AG20443 (cell line): Measurements from ENCODE around the gene GPR161.

Experiments used
- DNase-seq: peaks from one replicate; pipeline ENCODE4 v3.0.0; 2012; ENCODE audit warnings: low spot score, mixed read lengths

Gene GPR161

DNA sequence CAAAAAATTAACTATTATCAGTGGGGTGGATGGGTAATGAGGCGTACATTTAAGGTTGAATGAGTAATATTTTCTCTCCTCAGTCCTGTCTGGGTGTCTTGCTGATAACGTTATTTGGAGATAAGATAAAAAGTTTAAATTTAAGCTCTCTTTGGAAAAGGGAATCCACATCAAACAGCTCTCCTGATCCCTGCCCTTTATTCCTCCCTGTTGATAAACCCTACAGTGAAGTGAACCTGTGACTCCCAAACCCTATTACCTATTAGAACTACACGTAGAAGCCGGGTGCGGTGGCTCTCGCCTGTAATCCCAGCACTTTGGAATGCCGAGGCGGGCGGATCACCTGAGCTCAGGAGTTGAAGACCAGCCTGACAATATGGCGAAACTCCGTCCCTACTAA is 9.9 kb upstream of the GPR161 start:
- DNase-seq, result no peak

DNA sequence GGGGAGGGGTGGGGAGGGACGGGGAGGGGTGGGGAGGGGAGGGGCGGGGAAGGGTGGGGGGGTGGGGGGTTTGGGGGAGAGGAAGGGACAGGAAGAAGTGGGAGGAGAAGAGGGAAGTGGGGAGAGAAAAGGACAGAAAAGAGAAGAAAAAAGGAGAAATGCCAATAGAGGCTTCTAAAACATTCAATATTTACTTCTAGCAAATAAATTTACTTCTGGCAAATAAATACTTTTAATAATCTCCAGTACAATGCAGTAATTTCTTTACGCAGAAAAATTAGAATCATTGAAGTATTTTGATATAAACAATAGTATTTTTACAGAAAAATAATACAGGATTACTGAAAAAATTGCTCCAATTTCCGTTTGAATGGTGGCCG is 9.4 kb upstream of the GPR161 start:
- DNase-seq, result no peak

DNA sequence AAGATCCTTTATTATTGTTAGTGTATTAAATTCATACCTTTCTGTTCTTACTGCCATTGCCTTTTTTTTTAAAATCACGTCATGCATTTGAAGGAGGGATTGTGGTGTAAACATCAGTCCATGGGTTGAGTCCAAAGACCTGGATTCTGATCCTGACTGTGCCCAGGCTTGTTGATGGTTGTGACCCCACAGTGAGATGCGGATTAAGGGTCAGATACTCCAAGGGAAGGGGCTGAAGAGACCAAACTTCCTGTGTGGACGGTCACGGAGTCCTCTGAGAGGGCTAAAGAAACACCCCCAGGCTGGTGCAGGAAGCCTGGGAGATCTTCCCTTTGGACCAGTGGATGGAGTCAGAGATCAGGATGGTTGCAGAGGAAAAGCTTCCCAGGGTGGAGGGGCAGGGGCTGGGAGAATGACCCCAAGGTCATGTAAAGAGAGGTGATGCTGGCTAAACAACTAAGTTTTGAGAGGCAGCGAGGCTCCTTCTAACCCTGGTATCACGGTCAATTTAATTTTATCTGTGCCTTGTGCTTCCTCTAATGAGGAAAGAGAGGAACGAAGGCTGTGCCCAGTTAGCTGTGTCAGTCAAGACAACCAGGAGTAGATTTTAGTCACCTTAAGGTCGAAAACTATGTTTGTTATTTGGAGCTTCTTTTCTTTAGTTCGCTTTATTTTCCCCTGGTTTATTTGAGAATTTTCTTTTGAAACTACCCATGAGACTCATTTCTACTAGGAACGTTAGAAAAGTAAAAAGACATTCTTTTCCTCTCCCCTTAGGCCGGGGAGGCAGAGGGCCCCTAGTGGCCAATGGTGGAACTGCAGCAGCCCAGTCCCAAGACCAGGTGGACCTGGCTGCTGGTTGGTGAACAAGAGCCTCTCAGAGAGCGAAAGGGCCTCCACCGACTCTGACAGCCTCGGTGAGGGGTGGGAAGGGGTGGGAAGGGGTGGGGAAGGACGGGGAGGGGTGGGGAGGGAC is 8.7 kb upstream of the GPR161 start:
- DNase-seq, result peak; percentile 93

DNA sequence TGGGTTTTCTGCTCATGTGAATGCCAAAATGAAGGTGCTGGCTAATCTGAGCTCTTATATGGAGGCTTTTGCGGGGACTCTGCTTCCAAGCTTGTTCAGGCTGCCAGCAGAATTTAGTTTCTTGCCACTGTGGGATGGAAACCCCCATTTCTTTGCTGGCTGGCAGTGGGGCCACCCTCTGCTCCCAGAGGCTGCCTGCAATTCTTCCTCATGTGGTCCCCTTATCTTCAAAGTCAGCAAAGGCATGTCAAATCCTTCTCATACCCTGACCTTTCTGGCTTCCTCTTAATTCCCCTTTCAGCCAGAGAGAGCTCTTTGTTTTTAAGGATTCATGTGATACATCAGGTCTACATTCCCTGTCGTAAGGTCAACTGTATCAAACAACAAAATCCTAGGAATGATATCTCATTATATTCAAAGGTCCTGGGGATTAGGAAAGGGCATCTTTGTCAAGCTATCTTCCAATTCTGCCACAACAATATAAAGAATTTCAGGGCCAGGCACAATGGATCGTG is 5.2 kb upstream of the GPR161 start:
- no peak for DNase-seq

DNA sequence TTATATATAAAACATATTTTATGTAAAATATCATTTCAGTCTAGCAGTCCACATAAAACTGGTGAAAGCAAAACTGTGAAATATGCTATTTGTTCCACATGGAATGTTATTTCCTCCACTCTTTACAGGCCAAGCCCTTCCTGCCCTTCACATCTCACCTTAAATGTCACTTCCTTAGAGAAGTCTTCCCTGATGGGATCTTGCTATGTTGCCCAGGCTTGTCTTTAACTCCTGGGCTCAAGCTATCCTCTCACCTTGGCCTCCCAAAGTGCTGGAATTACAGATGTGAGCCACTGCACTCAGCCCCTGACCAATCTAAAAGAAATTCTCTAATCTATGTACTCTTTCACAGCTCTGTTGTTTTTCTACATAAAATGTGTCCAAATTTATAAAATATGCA is 2.3 kb upstream of the GPR161 start:
- DNase-seq, result no peak

DNA sequence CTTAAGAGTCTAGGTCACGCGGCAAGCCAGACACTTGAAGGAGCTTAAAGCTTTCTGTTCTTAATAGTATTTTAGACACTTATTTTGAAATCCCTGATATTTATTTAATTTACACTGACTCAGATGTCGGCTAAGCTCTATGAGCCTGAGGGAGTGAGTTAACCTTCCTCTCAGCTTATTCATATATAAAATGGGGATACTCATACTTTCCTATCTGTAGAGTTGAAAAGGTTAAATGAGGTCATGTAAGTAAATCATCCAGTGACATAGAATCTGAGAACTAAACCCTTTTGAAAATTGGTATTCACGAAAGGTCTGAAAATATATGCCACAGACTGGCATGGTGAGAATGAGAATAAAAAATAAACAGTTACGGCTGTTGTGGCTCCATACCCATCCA is 1.4 kb upstream of the GPR161 start:
- DNase-seq, result no peak

DNA sequence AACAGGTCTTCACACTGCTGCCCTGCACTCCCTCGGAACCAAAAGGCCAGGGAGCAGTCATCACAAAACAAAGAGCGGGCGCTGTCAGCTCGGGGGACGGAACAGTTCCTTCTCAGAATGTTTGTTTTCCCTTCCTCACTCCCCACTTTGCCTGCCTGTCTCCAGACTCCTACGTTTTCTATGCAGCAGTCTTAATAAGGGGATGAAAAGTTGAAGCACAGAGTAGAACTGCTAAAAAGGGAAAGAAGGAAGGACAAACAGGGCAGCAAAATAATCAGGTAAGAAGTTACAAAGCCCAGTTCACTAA is 738 bp upstream of the GPR161 start:
- DNase-seq, result no peak

DNA sequence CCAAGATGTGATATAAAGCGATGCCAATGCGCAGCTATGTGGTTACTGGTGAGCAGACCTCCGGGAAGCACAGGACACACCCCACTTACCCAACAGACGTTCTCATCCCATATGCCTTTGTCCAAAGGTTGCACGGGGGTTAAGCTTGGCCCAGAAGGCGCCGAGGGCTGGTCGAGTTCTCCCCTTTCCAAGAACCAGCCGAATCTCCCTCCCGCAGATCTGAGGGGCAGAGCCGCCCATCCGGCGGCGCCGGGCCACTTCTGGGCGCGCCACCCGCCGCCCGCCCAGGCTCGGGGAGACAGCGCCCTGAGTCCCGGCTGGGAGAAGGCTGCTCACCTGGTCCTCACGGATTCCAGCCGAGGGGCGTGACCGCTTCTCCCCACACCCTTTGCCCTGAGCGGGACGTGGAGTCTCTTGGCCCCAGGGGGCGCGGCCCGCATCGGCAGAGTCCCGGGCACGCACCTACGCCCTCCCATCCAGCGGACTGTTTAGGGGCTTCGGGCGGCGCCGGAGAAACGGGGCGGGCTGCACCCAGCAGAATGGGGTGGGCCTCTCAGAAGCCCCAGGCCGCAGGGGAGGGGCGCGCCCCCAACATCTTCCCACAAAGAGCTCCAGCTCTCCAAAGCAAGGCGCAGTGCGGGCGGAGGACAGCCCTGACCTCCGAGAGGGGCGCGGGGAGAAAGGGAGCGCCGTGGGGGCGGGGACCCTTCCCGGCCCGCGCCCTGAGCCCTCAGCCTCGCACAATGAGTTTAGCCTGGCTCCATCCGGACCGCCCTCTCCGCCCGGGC is 615 bp downstream of the GPR161 start:
- peak; percentile 34 for DNase-seq

DNA sequence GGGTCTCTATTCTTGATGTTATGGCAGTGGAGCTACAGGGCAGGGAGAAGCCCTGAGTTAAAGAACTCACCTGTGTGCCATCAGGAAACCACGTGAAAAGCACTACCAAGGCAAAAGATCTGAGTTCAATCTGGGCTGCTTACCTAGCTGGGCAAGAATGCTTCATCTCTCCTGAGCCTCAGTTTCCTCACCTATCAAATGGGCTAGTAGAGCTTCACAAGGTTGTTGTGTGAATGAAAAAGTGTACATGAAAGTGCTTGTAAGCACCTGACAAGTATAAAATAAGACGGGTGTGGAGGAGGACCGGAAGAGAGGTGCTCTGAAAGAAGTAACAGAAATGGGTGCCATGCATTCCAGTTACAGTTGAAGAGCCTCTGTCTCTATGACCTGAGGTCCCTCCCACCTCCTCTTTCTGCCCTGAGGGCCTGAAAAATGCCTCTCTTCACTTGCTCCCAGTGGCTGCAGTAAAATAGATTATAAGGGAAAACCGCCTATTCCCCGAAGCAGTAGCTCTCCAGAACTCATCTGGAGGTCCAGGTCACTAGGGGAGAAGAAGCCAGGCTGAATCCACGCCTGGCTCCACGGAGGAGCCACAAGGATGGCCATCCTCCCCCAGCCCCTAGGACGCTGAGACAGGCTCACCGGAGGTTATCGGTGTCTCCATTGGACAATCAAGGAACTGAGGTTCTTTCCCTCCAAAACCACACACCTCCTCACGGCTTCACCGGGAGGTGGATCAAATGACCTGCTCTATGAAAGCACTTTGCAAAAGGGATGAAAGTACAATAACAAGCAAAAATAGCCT is 1.4 kb downstream of the GPR161 start:
- DNase-seq, result no peak

DNA sequence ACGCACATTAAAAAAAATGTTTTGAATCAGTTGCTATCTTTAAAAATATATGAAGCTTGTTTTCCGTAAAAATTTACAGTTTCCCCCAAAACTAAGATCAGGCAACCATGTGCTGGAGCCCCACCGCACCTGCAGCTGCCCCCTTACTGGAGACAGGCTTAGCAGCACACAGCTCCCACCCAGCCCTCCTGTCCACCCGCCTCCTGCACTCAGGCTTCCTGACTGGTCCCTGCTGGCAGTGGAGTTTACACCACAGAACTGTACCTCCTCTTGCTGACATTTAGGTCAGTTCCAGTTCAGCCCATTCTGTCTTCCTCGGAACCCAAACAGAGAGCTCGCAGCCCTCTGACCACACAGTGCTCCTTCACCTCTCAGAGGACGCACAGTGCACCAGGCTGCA is 2.1 kb downstream of the GPR161 start:
- no peak for DNase-seq

DNA sequence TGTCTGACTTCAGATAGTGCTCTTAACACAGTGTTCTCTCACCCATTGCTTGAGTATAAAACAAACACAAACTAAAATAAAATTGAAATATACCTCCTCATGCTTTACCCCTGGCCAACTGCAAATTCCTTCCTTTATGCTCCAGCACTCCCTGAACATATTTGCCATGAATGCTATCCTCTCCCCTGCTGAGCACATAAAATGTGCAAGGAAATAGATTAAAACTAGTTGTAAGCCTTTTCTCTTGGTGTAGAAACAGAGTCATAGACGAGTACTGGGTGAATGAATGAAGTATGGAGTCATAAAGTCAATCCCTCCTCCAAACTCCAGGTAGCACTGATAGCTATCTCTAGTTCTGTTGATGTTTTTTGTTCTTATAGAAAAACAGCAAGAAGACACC is 2.6 kb downstream of the GPR161 start:
- DNase-seq, result no peak

DNA sequence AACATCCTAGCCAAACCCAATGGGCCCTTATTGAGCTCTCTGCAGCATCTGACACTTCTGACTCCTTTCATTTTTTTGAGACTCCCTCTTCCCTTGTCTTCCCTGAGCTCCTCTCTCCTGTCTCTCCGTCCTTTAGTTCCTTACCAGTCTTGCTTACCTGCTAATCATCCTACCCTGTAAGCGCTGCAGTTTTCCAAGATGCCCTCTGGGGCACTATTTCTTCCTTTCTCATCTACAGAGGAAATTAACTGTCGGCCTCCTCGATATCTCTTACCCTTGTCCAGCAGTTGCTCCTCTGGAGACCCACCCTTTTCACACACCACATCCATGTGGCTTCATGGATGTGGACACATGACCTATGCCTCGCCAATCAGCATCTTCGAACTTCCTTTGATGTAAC is 6.8 kb downstream of the GPR161 start:
- no peak for DNase-seq

DNA sequence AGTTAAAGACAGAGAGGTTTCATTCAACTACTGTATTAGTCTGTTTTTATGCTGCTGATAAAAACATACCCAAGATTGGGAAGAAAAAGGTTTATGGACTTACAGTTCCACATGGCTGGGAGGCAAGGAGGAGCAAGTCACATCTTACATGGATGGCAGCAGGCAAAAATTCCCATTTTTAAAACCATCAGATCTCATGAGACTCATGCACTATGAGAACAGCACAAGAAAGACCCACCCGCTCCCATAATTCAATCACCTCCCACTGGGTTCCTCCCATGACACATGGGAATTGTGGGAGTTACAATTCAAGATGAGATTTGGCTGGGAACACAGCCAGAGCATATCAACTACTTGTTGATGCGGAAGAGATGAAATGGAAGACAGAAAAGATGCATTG is 9.2 kb downstream of the GPR161 start:
- DNase-seq, result no peak

DNA sequence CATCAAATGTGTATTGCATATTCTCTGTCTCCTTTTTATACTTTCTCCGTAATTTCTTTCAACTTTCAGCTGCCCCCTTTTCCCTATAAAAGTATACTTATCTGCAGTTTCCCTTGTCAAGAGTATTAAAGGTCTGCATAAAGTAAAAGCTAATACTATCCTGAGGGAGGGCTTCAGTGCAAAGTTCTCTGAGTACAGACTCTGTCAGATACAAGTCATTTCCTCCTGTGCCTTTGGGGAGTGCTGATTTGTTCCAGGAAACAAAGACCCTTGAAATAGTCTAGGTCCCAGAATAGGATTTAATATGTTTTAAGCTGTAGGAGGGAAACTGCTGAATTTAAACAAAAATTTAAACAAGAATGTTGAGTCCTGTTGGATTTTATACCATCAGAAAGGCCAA is 11.7 kb downstream of the GPR161 start:
- no peak for DNase-seq

DNA sequence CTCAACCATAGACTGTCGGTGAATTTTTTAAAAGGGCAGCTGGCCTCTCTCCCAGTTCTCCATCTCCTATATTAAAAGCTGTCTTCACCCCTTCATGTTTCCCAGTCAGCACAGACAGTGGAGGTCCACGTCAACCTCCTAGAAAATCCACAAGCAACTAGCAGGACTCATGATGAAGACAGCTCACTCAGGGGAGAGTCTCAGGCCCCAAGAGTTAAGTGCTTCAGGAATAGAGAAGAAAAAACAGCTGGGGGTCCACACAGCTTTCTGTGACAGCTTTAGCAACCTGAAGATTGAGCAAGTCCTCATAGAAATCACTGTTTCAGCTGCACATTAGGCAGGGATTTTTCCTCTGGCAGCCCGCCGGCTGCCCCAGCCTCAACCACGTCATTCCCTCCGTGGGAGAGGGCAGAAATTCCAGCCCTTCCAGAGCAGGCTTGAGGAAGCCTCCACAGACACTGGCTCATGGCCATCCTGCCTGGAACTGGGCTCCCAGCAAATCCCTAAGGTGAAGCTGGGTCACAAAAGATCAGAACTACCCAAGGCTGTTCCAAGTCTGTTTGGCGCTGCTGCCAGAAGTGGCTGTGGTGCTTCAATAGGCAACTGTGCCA is 15.2 kb downstream of the GPR161 start:
- DNase-seq, result peak; percentile 96

DNA sequence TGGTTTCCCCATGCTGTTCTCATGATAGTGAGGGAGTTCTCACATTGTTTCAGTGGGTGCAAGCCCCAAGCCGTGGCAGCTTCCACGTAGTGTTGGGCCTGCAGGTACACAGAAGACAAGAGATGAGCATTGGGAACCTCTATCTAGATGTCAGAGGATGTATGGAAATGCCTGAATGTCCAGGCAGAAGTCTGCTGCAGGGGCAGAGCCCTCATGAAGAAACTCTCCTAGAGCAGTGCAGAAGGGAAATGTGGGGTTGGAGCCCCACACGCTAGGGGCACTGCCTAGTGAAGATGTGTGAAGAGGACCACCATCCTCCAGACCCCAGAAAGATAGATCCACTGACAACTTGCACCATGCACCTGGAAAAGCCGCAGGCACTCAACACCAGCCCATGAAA is 17.0 kb downstream of the GPR161 start:
- DNase-seq, result no peak

DNA sequence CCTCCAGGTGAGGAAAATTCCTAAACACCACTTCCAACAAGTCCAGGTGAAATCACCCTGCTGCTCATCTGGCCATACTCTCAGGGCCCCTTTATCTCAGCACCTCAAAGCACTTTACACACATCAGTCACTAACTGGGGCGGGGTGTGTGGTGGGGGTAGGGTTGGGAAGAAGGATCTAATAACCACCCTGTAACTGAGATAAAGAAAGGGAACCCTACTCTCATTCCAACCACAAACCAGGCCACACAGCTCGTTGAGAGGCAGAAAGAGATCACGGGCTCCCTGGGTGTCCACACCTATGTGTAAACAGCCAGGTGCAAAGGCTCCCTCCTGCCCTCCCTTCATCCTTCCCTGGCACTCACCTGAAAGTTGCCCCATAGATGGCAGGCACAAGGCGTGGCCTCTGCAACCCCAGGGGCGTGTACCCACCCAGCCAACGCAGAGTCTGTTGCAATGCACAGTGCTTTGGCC is 20.4 kb downstream of the GPR161 start:
- no peak for DNase-seq

DNA sequence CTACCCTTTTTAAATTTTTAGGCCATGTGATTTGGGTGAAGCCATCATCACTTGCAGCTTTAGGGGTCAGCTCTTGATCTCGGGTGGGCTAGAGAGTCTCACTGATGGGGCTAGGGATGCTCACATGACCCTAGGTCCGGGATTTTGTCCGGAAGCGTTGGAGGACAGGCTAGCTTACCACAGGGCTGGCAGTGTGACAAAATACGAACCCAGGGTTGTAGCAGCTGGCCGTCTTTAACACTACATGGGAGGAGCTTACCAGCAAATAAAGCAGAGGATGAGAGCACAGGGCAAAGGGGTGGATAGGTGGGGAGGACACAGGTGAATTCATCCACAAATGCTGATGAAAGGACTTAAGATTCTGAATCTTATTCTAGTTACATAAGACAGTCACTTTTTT is 21.9 kb downstream of the GPR161 start:
- no peak for DNase-seq

DNA sequence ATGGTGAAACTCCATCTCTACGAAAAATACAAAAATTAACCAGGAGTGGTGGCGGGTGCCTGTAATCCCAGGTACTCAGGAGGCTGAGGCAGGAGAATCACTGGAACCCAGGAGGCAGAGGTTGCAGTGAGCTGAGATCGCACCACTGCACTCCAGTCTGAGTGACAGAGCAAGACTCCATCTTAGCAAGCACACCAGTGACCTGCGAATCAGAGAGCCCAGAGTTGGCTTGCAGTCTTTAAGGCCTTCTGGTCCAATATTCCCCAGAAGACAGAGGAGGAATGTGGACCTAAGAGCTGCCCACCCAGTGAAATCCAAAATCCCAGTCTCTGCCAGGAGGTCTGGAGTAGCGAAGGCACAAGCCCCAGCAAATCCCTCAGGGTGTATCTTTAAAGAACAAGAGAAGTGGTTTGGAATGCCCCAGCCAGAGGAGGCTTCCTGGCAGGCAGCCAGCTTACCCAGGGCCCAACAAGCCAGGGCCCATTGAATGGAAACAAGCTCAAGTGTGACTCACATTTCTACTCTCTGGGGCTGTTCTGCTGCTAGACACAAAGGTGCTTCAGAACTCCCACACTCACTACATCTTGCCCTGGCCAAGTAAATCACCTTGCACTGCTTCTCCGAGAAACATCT is 23.9 kb downstream of the GPR161 start:
- peak; percentile 30 for DNase-seq

DNA sequence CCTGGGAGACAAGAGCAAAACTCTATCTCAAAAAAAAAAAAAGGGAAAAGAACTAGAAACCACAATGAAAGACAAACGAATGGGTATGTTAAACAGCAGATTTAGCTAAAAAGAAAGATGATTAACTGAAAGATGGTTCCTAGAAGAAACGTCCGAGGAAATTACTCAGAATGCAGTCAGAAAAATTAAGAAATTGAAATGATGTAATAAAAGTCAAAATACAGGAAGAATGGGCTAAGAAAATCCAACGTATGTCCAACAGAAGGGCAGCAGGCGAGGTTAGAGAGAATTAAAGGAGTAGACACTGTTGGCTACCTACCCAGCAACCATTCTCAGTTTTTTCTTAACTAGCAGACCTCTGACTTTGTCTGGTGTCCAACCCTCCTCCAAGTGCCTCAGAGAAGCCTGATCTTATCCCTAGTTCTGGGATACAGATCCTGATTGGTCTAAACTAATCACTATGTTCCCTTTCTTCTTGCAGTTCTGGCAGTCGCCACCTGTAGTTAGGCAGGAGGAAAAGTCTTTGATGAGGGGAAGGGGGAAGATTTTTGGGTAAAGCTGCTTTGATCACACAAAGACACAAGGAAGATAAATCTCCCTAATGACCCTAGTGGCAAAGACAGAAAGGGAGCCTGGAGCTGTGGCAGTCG is 25.7 kb downstream of the GPR161 start:
- no peak for DNase-seq

DNA sequence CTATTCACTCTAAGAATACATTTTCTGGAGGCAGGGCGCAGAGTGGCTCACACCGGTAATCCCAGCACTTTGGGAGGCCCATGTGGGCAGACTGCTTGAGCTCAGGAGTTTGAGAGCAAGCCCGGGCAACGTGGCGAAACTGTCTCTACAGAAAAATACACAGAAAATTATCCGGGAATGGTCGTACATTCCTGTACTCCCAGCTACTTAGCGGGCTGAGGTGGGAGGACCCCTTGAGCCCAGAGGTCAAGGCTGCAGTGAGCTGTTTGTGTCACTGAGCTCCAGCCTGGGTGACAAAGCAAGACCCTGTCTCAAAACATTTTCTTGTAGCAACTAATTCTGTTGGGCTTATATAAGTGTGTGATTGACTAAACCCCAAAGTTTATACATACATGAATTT is 30.5 kb downstream of the GPR161 start:
- no peak for DNase-seq
